Occipital lobe (tissue), 2 donors: ENCODE data around the gene TGM2. TPM values are rescaled to one million over a fixed set of nuclear protein-coding genes. Genes with fewer than 3 reads are reported as not detected.

Source experiments
- DNase-seq: peaks from one replicate; lab custom pipeline; 2025; lab: John Stamatoyannopoulos, UW
- total RNA-seq: library from RNA; depleted of rRNA; stranded (reverse); fragments of >200 nt; gene quantifications from one replicate; pipeline ENCODE4 v1.2.3, GENCODE V29; 2014

Gene TGM2
- total RNA-seq, 1 donor from 2014 or later: 3.7 TPM

GRCh38 chr20:38177201-38177600, 12.1 kb upstream of the TGM2 start:
- no peak for DNase-seq

- no peak for DNase-seq
These were observed 10.5 kb upstream of the TGM2 start for GRCh38 chr20:38175304-38176180.

- peak; percentile 25 for DNase-seq
These were observed 8.4 kb upstream of the TGM2 start for GRCh38 chr20:38173237-38174156.

GRCh38 chr20:38172408-38172807, 7.3 kb upstream of the TGM2 start:
- no peak for DNase-seq

- no peak for DNase-seq
These were observed 6.6 kb upstream of the TGM2 start for GRCh38 chr20:38171675-38172043.

- no peak for DNase-seq
These were observed 6.0 kb upstream of the TGM2 start for GRCh38 chr20:38170826-38171674.

GRCh38 chr20:38170219-38170825, 5.3 kb upstream of the TGM2 start:
- DNase-seq: no peak

- DNase-seq: no peak
These were observed 4.6 kb upstream of the TGM2 start for GRCh38 chr20:38169636-38170193.

- no peak for DNase-seq
These were observed 3.9 kb upstream of the TGM2 start for GRCh38 chr20:38168791-38169589.

- DNase-seq: no peak
These were observed 3.0 kb upstream of the TGM2 start for GRCh38 chr20:38167851-38168760.

- no peak for DNase-seq
These were observed 2.3 kb upstream of the TGM2 start for GRCh38 chr20:38167328-38167850.

GRCh38 chr20:38166703-38167233, 1.7 kb upstream of the TGM2 start:
- DNase-seq: no peak

GRCh38 chr20:38165966-38166702, 1.1 kb upstream of the TGM2 start:
- DNase-seq: no peak

GRCh38 chr20:38164624-38165088, 414 bp downstream of the TGM2 start:
- DNase-seq: no peak

GRCh38 chr20:38164069-38164468, 1.0 kb downstream of the TGM2 start:
- no peak for DNase-seq

GRCh38 chr20:38162878-38163875, 1.9 kb downstream of the TGM2 start:
- no peak for DNase-seq
